Choroid plexus epithelial cell (primary cell): ENCODE results near the gene CDS1.

Experiments used
- DNase-seq: peaks from one replicate; pipeline ENCODE4 v3.0.0-alpha.2; 2010; ENCODE audit warnings: low read depth
- H3K4me3 ChIP-seq: 2 replicates; pipeline ENCODE4 v1.5.1; 2011; ENCODE audit warnings: low read depth, mild to moderate bottlenecking, control low read depth, low read length, moderate library complexity
- TF ChIP-seq, protein P1 (sequence below): conservative IDR thresholded peaks from 2 replicates; pipeline ENCODE4 v1.5.1; 2011; ENCODE audit warnings: low read depth, mild to moderate bottlenecking, control low read depth, inconsistent platforms, low read length, moderate library complexity

CDS1 gene

DNA sequence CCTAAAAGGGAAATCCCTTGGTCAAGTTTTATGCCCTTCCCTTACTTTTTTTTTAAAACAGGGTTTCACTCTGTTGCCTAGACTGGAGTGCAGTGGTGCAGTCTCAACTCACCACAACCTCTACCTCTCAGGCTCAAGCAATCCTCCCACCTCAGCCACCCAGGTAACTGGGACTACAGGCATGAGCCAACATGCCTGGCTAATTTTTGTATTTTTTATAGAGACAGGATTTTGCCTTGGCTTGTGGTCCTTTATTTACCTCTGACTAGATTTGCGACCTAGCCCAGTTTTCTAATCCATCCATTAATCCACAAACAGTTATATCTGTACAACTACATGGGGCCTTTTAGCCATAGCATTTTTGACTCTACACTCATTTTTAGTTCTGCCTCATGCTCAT, 23.7 kb downstream of the CDS1 start:
- DNase-seq, result no peak
- TF ChIP-seq, protein P1, sequence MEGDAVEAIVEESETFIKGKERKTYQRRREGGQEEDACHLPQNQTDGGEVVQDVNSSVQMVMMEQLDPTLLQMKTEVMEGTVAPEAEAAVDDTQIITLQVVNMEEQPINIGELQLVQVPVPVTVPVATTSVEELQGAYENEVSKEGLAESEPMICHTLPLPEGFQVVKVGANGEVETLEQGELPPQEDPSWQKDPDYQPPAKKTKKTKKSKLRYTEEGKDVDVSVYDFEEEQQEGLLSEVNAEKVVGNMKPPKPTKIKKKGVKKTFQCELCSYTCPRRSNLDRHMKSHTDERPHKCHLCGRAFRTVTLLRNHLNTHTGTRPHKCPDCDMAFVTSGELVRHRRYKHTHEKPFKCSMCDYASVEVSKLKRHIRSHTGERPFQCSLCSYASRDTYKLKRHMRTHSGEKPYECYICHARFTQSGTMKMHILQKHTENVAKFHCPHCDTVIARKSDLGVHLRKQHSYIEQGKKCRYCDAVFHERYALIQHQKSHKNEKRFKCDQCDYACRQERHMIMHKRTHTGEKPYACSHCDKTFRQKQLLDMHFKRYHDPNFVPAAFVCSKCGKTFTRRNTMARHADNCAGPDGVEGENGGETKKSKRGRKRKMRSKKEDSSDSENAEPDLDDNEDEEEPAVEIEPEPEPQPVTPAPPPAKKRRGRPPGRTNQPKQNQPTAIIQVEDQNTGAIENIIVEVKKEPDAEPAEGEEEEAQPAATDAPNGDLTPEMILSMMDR, result no peak
- H3K4me3 ChIP-seq, result no peak overlapping the region

DNA sequence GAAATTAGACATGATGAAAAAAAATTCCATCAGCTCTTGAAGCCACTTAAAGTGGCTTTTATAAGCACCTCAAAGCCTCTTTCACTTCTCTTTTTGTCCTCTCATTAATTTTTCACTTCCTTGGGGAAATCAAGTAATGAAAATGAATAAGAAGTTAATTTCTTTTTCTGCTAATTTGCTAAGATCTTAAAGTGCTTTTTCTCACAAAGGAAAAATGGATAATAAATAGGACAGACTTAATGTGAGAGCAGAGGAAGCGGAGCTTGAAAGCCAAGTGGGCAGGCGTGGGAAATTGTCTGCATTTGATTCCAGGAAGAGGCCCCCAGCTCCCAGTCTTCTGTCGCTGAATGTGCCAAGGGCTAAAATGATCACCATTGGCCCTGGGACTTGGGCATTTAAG, 28.6 kb downstream of the CDS1 start:
- TF ChIP-seq, protein P1, result no peak
- DNase-seq, result no peak
- H3K4me3 ChIP-seq, result no peak overlapping the region

GRCh38 chr4:84614891-84615290, 32.0 kb downstream of the CDS1 start:
- TF ChIP-seq, protein P1, result no peak
- no peak for DNase-seq
- H3K4me3 ChIP-seq, result no peak overlapping the region

DNA sequence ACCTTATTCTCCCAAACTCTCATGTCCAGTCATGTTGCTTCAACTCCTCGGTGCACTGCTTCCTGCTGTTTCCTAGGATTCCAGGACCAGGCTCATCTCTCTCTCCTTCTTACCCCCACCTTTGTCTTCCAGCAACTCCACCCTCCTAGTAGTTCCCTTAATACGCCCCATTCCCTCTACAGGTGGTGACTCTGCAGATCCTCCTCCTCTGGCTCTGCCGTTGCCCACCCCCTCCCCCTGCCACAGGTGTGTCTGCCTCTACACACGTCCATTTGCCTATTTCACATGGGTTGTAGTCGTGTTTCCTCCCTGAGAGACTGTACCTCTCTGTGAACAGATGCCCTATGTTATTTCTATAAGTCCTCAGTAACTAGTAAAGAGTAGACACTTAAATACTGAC, 32.4 kb downstream of the CDS1 start:
- H3K4me3 ChIP-seq, result no peak overlapping the region
- TF ChIP-seq, protein P1, result no peak
- no peak for DNase-seq

GRCh38 chr4:84622959-84623358, 40.0 kb downstream of the CDS1 start:
- DNase-seq, result peak; percentile 68
- no peak overlapping the region for H3K4me3 ChIP-seq
- TF ChIP-seq, protein P1, result no peak

DNA sequence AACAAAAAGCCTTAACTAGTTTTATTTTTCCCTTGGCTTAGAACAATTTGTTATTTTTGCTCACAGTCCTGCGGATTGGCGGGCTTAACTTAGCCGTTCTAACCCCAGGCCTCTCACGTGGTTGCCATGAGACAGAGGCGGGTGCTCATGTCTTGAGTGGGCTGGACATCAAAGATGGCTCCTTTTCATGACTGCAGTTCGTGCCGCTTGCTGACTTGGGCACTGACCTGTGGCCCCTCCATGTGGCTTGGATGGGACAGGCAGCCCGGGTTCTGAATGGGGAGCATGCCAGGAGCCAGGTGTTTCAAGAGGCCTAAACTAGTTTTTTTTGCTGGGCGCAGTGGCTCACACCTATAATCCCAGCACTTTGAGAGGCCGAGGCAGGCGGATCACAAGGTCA, 40.7 kb downstream of the CDS1 start:
- no peak overlapping the region for H3K4me3 ChIP-seq
- DNase-seq, result no peak
- TF ChIP-seq, protein P1, result no peak

DNA sequence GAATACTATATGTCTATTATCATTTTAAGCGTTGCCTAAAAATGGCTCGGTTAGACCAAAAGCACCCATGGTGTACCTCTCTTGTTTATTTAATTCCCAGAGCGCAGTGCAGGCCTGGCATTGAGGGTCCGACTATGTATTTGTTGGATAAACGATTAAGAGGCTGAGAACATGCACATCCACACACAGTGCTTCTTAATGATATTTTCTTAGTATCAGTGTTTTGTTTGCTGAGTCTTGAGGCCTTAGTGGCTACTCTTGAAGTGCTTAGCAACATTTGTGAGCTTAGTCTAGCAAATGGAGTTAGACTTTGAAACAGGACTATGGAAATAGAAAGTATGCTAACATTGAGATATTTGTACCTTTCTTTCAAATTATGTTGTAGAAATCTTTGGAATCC, 43.7 kb downstream of the CDS1 start:
- H3K4me3 ChIP-seq, result no peak overlapping the region
- TF ChIP-seq, protein P1, result no peak
- DNase-seq, result no peak
